Diencephalon (tissue), 1 donor: Measurements from ENCODE around the gene IL3. TPM values are rescaled to one million over a fixed set of nuclear protein-coding genes. Genes with fewer than 3 reads are reported as not detected.

ENCODE experiments used
- small RNA-seq: library from RNA; depleted of rRNA; stranded (forward); fragments of <200 nt; gene quantifications from one replicate; pipeline ENCODE3, GENCODE V24; 2014
- total RNA-seq: library from RNA; depleted of rRNA; stranded (reverse); fragments of >200 nt; gene quantifications from one replicate; pipeline ENCODE4 v1.2.3, GENCODE V29; 2014

IL3 gene, protein sequence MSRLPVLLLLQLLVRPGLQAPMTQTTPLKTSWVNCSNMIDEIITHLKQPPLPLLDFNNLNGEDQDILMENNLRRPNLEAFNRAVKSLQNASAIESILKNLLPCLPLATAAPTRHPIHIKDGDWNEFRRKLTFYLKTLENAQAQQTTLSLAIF
- total RNA-seq: not detected

DNA sequence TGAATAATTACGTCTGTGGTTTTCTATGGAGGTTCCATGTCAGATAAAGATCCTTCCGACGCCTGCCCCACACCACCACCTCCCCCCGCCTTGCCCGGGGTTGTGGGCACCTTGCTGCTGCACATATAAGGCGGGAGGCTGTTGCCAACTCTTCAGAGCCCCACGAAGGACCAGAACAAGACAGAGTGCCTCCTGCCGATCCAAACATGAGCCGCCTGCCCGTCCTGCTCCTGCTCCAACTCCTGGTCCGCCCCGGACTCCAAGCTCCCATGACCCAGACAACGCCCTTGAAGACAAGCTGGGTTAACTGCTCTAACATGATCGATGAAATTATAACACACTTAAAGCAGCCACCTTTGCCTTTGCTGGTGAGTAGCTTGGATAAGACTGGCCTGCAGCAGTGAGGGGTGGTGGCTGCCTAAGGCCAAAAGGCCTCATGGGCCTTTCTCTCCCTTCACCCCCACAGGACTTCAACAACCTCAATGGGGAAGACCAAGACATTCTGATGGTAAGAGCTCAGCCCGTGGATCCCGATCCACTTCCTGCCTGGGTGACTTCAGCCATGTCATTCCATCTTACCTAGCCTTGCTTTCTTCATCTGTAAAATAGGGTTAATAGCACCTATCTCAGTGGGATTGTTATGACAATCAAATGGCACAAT lies at the start of gene IL3:
TSS of gene IL3 (plus strand) at position 155 of the 661 bp plus-strand sequence. CDS start at position 207, 52 bp downstream.

DNA sequence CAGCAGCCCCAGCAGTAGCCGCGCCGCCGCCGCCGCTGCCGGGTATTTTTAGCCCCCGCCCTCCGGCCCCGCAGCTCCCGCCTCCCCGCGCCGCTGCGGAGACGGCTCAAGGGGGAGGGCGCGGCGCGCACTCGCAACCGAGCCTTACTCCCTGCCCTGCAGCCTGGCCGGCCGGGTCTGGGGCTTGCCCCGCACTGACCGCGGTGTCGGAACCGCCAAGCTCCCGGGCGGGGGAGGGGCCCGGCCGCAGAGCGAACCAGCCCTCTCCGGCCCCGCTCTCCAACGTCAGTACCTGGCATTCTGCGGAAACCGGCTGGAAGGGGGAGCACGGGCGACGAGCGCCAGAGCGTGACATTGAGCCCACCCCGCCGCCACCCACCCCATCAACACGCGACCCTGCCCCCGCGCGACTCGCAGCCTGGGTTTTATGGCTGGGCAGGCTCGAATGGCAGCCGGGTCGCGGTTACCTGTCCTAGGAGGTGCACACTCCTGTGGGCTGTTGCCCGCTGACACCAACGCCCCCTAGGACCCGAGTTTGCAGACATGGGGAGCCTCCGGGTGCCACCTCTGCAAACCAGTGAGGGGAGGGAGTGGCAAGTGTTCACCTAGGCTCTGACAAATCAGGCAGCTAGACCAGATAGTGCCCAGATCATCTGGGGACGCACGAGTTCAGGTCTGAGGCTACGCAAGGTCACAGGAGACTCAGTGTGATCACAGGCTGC lies 48.7 kb upstream of the IL3 start, which contains the start of gene ACSL6:
TSS of gene ACSL6 (minus strand) at position 37 of the 722 bp plus-strand sequence. CDS start 105 bp downstream, outside the sequence.

DNA sequence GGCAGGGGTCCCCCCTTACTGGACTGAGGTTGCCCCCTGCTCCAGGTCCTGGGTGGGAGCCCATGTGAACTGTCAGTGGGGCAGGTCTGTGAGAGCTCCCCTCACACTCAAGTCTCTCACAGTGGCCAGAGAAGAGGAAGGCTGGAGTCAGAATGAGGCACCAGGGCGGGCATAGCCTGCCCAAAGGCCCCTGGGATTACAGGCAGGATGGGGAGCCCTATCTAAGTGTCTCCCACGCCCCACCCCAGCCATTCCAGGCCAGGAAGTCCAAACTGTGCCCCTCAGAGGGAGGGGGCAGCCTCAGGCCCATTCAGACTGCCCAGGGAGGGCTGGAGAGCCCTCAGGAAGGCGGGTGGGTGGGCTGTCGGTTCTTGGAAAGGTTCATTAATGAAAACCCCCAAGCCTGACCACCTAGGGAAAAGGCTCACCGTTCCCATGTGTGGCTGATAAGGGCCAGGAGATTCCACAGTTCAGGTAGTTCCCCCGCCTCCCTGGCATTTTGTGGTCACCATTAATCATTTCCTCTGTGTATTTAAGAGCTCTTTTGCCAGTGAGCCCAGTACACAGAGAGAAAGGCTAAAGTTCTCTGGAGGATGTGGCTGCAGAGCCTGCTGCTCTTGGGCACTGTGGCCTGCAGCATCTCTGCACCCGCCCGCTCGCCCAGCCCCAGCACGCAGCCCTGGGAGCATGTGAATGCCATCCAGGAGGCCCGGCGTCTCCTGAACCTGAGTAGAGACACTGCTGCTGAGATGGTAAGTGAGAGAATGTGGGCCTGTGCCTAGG lies 13.0 kb downstream of the IL3 start, which contains the start of gene CSF2:
TSS of gene CSF2 (plus strand) at position 559 of the 783 bp plus-strand sequence. CDS start at position 594, 35 bp downstream.

Small RNAs within 50 kb of the gene (small RNA-seq; reads per million reads assigned to genes)
- not detected for gene RF00285

Other genes with a start within 250 kb of the IL3 start
- gene MEIKIN, start 115.0 kb upstream of the IL3 start, total RNA-seq: 0.46 TPM
- gene ACSL6, start 49.0 kb upstream of the IL3 start, total RNA-seq: 59.5 TPM
- not detected for gene CSF2, start 13.1 kb downstream of the IL3 start, total RNA-seq
- gene P4HA2, start 167.2 kb downstream of the IL3 start, total RNA-seq: 14.5 TPM
- 6.2 TPM for gene PDLIM4, start 197.0 kb downstream of the IL3 start, total RNA-seq
- 2.5 TPM for gene SLC22A4, start 233.7 kb downstream of the IL3 start, total RNA-seq